ENCODE results near the gene LRSAM1. TPM values are rescaled to one million over a fixed set of nuclear protein-coding genes. Genes with fewer than 3 reads are reported as not detected.
A peak's percentile ranks its signal among the peaks of the same experiment; 100 is the strongest.

LRSAM1 gene
- total and polyA plus RNA-seq, 9 of the 15 experiments (the other 6 are each of a cell fraction or from before 2014, with no cell fraction given) = 0.07 to 16.2 (median 4.7) TPM

DNA sequence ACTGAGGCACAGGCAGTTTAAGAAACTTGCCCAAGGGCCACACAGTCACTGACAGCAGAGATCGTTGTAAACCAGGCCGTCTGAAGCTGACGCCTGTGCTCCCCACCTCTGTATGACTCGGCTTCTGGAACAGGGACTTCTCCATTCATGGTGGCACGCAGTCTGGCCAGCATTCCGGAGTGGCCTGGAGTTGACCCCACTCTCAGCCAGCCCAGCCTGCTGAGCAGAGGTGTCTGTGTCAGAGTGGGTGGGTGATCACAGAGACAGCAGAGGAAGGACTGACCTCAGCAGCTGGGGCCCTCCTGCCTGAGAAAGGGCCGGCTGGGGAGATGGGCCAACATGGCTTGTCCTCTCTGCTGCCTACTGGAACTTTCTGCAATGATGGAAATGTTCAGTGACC lies 12.6 kb downstream of the LRSAM1 start:
- ChIA-PET POLR2A (interaction anchor here (1.0 to 1.2 kb wide), 2 partner anchors 9 to 13 kb away, joined by 4 to 5 read pairs; partner anchors contain the start of genes LRSAM1 and RPL12), CTCF (ENCODE audit: low intra/inter-chr PET ratio) (no interaction called here)
- Histone ChIP-seq H4K20me1 (replicated peaks; ENCODE audit: control insufficient read depth, insufficient read depth, low read length) (no peaks in the 10 kb centered on the region), H3K4me2 (ENCODE audit: insufficient read depth, low read length) (no peak overlapping the region), H3K9ac (ENCODE audit: insufficient read depth in 1 of 2, low read depth in 2 of 2, low read length in 2 of 2) (peak overlapping the region in 1 of 2 experiments; percentile 65; a peak in 1 of 4 replicates), H3K9me1 (ENCODE audit: control insufficient read depth, insufficient read depth, low read length) (peaks cover 3% of the 10 kb centered on the region), H2AFZ (ENCODE audit: low read depth, low read length) (no peak overlapping the region), H3K9me3 (replicated peaks; ENCODE audit: control insufficient read depth, insufficient read depth, low read depth, low read length) (no peaks in the 10 kb centered on the region), H3K4me1 (replicated peaks in 1 of 2; ENCODE audit: control insufficient read depth in 2 of 2, insufficient read depth in 2 of 2, low read length in 2 of 2) (peaks cover 0 to 11% of the 10 kb centered on the region in 2 experiments; a peak in 2 of 5 replicates), H3K4me3 (no peak overlapping the region), H3K79me2 (ENCODE audit: control insufficient read depth, insufficient read depth, low read length) (no peaks in the 10 kb centered on the region), H3K27ac (ENCODE audit: extremely low read depth, low read depth, low read length) (no peak overlapping the region), H3K27me3 (ENCODE audit: control insufficient read depth in 2 of 2, insufficient read depth in 2 of 2, low read length in 2 of 2) (no peaks in the 10 kb centered on the region), H3K36me3 (ENCODE audit: control insufficient read depth, insufficient read depth, low read length) (peaks cover 33% of the 10 kb centered on the region; the same call in 2 of the 3 replicates)
- no peak for DNase-seq (ENCODE audit: extremely low read depth in 1 of 4, low spot score in 3 of 4)
- ATAC-seq = no peak
- in situ Hi-C loops (cut with MboI) = no loop called here
- intact Hi-C loops (cut with micrococcal nuclease) = no loop called here
- 70% methylated on average over 7 of the region's 7 CpGs for WGBS (ENCODE audit: insufficient coverage, low coverage, missing lambda C conversion rate)
- FAIRE-seq = no peak
- BruUV-seq (replicated peaks) = no TSS peak
- TF ChIP-seq TCFL5 (CRISPR knock-in tag; conservative IDR thresholded peaks at IDR 0.05) (no peak), SMAD1 (IDR thresholded peaks at IDR 0.05; ENCODE audit: low read depth, low read length, partially characterized antibody) (no peak), PYGO2 (tag; IDR thresholded peaks at IDR 0.05) (no peak), KLF6 (CRISPR knock-in tag; IDR thresholded peaks at IDR 0.05; ENCODE audit: borderline replicate concordance) (no peak), SOX6 (IDR thresholded peaks at IDR 0.05) (no peak), FOXM1 (IDR thresholded peaks at IDR 0.05; ENCODE audit: low read depth) (no peak), FOXM1 (CRISPR knock-in tag; IDR thresholded peaks at IDR 0.05; ENCODE audit: low read depth) (no peak), SPI1 (IDR thresholded peaks at IDR 0.05; ENCODE audit: borderline replicate concordance, low read depth, low read length) (no peak), MCM2 (IDR thresholded peaks at IDR 0.05; ENCODE audit: low read depth) (no peak), FOXJ3 (CRISPR knock-in tag; IDR thresholded peaks at IDR 0.05) (no peak), BCOR (IDR thresholded peaks at IDR 0.05) (no peak)
- TF ChIP-seq, protein P1, sequence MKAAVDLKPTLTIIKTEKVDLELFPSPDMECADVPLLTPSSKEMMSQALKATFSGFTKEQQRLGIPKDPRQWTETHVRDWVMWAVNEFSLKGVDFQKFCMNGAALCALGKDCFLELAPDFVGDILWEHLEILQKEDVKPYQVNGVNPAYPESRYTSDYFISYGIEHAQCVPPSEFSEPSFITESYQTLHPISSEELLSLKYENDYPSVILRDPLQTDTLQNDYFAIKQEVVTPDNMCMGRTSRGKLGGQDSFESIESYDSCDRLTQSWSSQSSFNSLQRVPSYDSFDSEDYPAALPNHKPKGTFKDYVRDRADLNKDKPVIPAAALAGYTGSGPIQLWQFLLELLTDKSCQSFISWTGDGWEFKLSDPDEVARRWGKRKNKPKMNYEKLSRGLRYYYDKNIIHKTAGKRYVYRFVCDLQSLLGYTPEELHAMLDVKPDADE (conservative IDR thresholded peaks at IDR 0.05; ENCODE audit: control insufficient read depth, low read depth, low read length) = no peak
- TF ChIP-seq, protein P2, sequence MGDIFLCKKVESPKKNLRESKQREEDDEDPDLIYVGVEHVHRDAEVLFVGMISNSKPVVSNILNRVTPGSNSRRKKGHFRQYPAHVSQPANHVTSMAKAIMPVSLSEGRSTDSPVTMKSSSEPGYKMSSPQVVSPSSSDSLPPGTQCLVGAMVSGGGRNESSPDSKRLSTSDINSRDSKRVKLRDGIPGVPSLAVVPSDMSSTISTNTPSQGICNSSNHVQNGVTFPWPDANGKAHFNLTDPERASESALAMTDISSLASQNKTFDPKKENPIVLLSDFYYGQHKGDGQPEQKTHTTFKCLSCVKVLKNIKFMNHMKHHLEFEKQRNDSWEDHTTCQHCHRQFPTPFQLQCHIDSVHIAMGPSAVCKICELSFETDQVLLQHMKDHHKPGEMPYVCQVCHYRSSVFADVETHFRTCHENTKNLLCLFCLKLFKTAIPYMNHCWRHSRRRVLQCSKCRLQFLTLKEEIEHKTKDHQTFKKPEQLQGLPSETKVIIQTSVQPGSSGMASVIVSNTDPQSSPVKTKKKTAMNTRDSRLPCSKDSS (IDR thresholded peaks at IDR 0.05; ENCODE audit: low read depth, partially characterized antibody) = no peak
- TF ChIP-seq, protein P3, sequence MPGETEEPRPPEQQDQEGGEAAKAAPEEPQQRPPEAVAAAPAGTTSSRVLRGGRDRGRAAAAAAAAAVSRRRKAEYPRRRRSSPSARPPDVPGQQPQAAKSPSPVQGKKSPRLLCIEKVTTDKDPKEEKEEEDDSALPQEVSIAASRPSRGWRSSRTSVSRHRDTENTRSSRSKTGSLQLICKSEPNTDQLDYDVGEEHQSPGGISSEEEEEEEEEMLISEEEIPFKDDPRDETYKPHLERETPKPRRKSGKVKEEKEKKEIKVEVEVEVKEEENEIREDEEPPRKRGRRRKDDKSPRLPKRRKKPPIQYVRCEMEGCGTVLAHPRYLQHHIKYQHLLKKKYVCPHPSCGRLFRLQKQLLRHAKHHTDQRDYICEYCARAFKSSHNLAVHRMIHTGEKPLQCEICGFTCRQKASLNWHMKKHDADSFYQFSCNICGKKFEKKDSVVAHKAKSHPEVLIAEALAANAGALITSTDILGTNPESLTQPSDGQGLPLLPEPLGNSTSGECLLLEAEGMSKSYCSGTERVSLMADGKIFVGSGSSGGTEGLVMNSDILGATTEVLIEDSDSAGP (CRISPR knock-in tag; IDR thresholded peaks at IDR 0.05) = no peak
- TF ChIP-seq, protein P4, sequence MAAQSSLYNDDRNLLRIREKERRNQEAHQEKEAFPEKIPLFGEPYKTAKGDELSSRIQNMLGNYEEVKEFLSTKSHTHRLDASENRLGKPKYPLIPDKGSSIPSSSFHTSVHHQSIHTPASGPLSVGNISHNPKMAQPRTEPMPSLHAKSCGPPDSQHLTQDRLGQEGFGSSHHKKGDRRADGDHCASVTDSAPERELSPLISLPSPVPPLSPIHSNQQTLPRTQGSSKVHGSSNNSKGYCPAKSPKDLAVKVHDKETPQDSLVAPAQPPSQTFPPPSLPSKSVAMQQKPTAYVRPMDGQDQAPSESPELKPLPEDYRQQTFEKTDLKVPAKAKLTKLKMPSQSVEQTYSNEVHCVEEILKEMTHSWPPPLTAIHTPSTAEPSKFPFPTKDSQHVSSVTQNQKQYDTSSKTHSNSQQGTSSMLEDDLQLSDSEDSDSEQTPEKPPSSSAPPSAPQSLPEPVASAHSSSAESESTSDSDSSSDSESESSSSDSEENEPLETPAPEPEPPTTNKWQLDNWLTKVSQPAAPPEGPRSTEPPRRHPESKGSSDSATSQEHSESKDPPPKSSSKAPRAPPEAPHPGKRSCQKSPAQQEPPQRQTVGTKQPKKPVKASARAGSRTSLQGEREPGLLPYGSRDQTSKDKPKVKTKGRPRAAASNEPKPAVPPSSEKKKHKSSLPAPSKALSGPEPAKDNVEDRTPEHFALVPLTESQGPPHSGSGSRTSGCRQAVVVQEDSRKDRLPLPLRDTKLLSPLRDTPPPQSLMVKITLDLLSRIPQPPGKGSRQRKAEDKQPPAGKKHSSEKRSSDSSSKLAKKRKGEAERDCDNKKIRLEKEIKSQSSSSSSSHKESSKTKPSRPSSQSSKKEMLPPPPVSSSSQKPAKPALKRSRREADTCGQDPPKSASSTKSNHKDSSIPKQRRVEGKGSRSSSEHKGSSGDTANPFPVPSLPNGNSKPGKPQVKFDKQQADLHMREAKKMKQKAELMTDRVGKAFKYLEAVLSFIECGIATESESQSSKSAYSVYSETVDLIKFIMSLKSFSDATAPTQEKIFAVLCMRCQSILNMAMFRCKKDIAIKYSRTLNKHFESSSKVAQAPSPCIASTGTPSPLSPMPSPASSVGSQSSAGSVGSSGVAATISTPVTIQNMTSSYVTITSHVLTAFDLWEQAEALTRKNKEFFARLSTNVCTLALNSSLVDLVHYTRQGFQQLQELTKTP (IDR thresholded peaks at IDR 0.05; ENCODE audit: low read depth in 1 of 2, partially characterized antibody in 2 of 2) = no peak

All from K562 (cell line).